Measurements from ENCODE around the gene PSMB1.
A peak's percentile ranks its signal among the peaks of the same experiment; 100 is the strongest.

PSMB1 gene

GRCh38 chr6:170552765-170553533 lies at the start of gene PSMB1:
Gene PSMB1, minus strand, starts transcription at chr6:170553307. Its CDS starts 65 bp downstream, at chr6:170553242.
- DNase-seq (ENCODE audit: low read depth) = peak; percentile 66

- no peak for DNase-seq (ENCODE audit: low read depth)
Observed at GRCh38 chr6:170597278-170597677, 44.2 kb upstream of the PSMB1 start.

DNA sequence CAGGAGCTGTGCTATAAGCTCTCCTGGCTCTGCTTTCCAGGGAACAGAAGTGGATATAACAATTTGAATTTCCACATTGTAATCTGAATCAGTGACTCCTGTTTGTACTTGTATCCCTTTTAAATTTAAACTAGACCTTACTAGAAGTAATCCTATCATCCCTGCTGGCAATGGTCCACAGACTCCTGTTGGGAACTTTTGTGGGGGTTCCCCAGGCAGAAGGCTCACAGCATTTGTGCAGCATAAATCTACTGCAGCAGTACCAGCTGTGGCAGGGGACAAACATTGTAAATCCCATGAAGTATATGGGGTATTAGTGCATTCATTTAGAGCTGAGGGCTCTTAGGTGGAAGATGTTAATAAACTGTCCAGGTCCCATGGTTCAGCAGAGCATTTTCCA lies 43.3 kb upstream of the PSMB1 start:
- DNase-seq (ENCODE audit: low read depth) = no peak

GRCh38 chr6:170590725-170591124 lies 37.6 kb upstream of the PSMB1 start:
- DNase-seq (ENCODE audit: low read depth) = no peak

- no peak for DNase-seq (ENCODE audit: low read depth)
Observed at GRCh38 chr6:170584954-170585498, 31.9 kb upstream of the PSMB1 start.

DNA sequence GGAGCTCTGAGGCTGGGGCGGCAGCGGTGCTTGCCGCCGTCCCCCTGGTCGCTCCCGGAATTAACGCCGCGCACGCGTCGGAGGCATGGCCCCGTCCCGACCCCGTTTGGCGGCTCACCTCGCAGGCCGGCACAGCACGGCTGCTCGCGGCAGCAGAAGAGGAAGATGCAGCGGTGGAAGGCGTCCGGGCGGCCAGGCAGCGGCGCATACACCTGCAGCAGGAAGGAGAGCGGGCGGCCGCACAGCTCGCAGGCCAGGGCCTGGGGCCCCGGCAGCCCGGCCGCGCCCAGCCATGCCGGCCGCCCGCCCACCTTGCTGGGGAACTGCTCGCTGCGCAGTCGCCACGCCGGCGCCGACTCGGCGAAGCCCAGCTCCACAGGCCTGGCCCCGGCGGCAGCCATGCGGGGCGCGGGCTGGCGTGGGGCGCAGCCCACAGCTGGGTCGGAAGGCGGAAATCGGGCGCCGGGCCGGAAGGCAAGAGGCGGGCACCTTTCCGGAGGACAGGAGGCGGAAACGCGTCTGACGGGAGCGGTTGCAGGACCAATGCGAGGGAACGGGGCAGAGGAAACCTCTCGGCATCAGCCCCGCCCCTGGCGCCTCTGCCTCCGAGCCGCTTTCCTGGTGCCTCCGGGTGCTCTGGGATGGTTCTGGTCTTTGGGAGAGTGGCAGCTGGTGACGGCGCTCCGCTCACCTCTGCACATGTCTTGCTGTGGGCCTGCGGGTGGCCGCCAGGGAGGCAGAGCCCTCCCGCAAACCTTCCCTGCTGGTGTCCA lies 31.3 kb upstream of the PSMB1 start, which contains the start of gene PDCD2:
TSS of gene PDCD2 (minus strand) at position 457 of the 773 bp plus-strand sequence. CDS start at position 401, 56 bp downstream.
- DNase-seq (ENCODE audit: low read depth) = peak; percentile 86

DNA sequence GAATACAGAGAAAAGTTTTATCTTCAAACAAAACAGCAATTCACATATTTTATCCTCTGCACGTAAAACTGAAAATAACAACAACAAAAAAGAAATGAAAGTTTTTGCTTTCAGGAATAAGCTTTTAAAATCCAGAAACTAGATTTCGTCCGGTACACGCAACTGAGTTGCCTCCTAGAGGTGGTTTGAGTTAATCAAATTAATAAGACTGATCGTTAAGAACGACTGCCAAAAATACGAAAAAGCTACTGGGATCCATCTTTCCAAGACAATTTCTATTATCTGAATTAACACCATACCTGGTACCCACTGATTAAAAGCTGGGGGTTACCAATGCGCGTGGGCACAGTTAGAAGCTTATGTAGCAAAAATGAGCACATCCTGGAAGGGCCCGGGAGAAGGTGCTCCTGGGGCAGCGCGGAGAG lies 30.7 kb upstream of the PSMB1 start:
- no peak for DNase-seq (ENCODE audit: low read depth)

- DNase-seq (ENCODE audit: low read depth) = no peak
Observed at GRCh38 chr6:170578909-170579308, 25.8 kb upstream of the PSMB1 start.

- DNase-seq (ENCODE audit: low read depth) = no peak
Observed at GRCh38 chr6:170575250-170575649, 22.1 kb upstream of the PSMB1 start.

GRCh38 chr6:170572704-170573466 lies 19.8 kb upstream of the PSMB1 start:
- DNase-seq (ENCODE audit: low read depth) = no peak

DNA sequence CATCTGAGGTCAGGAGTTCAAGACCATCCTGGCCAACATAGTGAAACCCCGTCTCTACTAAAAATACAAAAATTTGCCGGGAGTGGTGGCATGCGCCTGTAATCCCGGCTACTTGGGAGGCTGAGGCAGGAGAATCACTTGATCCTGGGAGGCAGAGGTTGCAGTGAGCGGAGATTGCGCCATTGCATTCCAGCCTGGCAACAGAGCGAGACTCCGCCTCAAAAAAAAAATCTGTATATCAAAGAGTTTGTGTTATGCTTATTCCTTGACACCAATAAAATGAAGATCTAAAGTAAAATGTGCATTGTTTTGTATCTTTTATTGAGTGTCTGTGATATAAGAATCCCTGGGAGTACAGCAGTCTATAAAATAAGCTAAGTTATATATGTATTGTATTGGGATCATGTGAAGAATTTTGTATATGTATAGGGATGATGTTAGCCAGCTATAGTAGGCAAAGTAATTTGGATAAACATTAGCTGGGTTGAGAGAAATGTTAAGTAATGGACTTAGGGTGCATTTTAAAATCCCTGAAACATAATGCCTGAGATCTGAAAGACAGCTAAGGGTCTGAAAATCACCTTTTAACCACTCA lies 11.9 kb upstream of the PSMB1 start:
- no peak for DNase-seq (ENCODE audit: low read depth)

DNA sequence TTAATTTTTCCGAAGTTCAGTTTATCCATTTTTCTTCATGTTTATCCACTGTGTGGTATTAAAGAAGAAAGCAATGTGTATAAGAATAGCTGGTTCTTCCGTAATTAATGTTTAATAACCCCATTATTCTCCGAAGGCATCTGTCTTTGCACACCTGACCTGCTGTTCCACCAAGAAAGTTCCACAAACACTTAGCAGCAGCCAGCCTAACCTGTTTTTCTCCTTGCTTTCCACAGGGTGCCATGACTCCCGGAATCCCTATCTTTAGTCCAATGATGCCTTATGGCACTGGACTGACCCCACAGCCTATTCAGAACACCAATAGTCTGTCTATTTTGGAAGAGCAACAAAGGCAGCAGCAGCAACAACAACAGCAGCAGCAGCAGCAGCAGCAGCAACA lies 8.4 kb upstream of the PSMB1 start:
- no peak for DNase-seq (ENCODE audit: low read depth)

DNA sequence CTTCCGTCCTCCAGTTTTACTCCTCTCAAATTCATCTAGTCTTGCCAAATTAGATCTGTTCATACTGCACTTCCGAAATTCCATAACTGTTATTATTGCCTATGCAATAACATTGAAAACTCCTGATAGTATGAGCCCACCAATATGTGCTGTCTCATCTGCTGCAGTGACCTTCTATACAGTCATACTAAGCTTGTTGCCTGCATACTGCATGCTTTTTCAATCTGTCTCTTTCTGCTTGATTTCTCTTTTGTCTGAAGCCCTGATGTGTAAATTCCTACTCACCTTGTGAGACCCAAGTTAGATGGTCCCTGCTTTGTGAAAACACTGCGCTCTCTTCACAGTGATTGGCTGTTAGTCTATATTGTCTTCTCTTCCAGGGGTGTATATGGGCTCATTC lies 2.2 kb upstream of the PSMB1 start:
- no peak for DNase-seq (ENCODE audit: low read depth)

GRCh38 chr6:170554796-170555137 lies 1.7 kb upstream of the PSMB1 start:
- no peak for DNase-seq (ENCODE audit: low read depth)

DNA sequence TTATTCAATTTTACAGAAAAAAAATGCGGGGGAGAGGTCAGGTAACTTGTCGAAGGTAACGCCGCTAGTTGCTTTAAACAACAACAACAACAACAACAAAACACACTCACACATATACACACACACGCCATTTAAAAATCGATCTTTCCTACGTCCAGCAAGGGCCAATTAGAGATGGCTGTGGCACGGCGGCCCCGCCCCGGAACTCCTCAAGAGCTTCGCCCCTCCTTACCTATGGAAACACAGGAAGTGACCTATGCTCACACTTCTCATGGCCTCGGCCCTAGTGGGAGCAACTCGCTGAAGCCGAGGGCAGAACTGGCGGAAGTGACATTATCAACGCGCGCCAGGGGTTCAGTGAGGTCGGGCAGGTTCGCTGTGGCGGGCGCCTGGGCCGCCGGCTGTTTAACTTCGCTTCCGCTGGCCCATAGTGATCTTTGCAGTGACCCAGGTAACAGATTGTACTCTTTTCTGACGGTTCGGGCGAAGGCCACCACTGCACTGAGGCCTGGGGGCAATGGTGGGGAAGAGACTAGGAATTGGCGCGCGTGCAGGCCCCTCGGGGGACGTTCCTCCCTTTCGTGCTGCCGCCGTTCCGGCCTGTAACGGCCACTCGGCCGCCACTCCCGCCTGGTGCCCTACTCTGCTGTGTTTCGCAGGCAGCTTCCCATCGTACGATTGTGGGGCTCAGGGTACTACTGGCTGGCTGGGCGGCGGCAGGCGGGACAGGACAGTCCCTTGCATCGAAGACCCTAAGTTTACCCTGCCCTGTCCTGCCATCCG lies 1.1 kb upstream of the PSMB1 start, which contains the start of gene TBP:
TSS of gene TBP (plus strand) at position 357 of the 783 bp plus-strand sequence. CDS start 2,661 bp downstream, outside the sequence.
- DNase-seq (ENCODE audit: low read depth) = peak; percentile 94

DNA sequence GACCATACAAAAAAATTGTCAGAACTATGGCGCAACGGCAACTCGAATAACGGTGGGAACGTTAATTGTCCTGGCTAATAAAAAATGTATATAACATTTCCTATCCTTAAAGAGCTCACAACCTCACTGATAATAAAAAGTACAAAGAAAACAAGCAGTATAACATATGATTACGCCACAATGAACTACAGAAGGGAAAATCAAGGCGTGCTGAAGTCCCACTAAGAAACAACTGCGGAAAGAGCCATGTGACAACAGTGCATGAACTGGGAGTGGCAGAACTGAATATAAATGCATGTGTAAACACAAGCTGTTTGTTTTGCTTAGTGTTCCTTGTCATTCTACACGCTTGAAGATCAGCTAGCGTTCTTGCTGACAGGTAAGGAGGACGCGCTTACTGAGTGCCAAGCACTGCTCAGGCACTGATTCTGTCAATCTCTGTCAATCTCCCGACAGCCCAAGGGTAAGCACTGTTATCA lies 466 bp upstream of the PSMB1 start:
- no peak for DNase-seq (ENCODE audit: low read depth)

GRCh38 chr6:170545405-170545804 lies 7.7 kb downstream of the PSMB1 start:
- DNase-seq (ENCODE audit: low read depth) = no peak

DNA sequence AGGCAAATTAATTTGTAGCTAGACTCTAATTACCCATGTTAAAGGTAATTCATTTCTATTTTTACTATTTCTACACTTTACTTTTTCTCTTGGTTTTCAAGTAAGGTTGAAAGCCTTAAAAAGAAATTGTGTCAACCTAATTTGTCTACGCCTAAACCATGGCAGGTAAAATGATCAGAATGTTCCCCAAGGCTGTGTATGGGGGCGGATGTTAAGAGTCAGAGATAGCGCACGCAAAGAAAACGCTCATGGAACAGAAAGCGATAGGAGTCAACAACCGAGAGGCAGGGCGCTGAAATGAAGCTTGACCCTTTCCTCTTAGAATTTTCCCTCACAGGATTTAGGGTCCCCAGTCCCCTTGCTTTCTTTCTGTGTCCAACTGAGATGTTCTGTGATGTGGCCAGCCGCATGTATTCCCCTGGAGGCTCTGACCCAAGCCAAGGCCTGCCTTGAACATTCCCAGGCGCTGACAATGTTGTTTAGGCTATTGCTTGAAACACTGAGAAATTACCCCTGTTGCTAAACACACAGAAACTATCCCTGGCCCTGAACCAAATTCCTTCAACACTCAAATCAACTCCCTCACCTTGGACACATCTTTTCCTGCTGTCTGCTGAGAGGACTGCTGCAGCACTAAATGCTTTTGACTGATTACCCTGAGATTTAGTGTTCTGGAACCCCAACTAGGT lies 10.9 kb downstream of the PSMB1 start:
- no peak for DNase-seq (ENCODE audit: low read depth)

GRCh38 chr6:170537329-170537728 lies 15.8 kb downstream of the PSMB1 start:
- DNase-seq (ENCODE audit: low read depth) = no peak

GRCh38 chr6:170536671-170537070 lies 16.4 kb downstream of the PSMB1 start:
- DNase-seq (ENCODE audit: low read depth) = no peak

All from stimulated activated CD8-positive, alpha-beta memory T cell treated with anti-CD3 and anti-CD28 coated beads, Interleukin-12 subunit alpha, Interleukin-12 subunit beta, amount 100 ng/mL, for 4 hours (primary cell).